ENCODE data around the gene TMEM80.
"Not testable (repeated sequence)": the region's sequence is repeated elsewhere in the genome, so short reads cannot be mapped to it uniquely, and the experiment has no call there.

Gene TMEM80

GRCh38 chr11:680476-680875 lies 15.1 kb upstream of the TMEM80 start:
- DNase-seq: no peak

- DNase-seq: no peak
Observed at GRCh38 chr11:680970-681369, 14.6 kb upstream of the TMEM80 start.

GRCh38 chr11:686451-687243 lies 9.0 kb upstream of the TMEM80 start:
- no peak for DNase-seq

- DNase-seq: no peak
Observed at GRCh38 chr11:687751-688150, 7.9 kb upstream of the TMEM80 start.

- no peak for DNase-seq
Observed at GRCh38 chr11:688681-689080, 6.9 kb upstream of the TMEM80 start.

- DNase-seq: no peak
Observed at GRCh38 chr11:689625-690024, 6.0 kb upstream of the TMEM80 start.

GRCh38 chr11:690244-690643 lies 5.4 kb upstream of the TMEM80 start:
- not testable (repeated sequence) for DNase-seq

GRCh38 chr11:690738-691633 lies 4.6 kb upstream of the TMEM80 start:
- DNase-seq: no peak

- DNase-seq: no peak
Observed at GRCh38 chr11:691710-692590, 3.7 kb upstream of the TMEM80 start.

GRCh38 chr11:692824-693414 lies 2.7 kb upstream of the TMEM80 start:
- DNase-seq: no peak

- no peak for DNase-seq
Observed at GRCh38 chr11:693415-693831, 2.2 kb upstream of the TMEM80 start.

- DNase-seq: no peak
Observed at GRCh38 chr11:693887-694562, 1.6 kb upstream of the TMEM80 start.

GRCh38 chr11:694563-695287 lies 891 bp upstream of the TMEM80 start, which contains the start of gene DEAF1:
Gene DEAF1, minus strand, starts transcription at chr11:695222. Its CDS starts 175 bp downstream, at chr11:695047.
- DNase-seq: peak; percentile 99

- no peak for DNase-seq
Observed at GRCh38 chr11:695288-695537, 403 bp upstream of the TMEM80 start.

GRCh38 chr11:696955-697491 lies 1.4 kb downstream of the TMEM80 start:
- no peak for DNase-seq

- no peak for DNase-seq
Observed at GRCh38 chr11:697811-698311, 2.2 kb downstream of the TMEM80 start.

GRCh38 chr11:698493-699115 lies 3.0 kb downstream of the TMEM80 start:
- no peak for DNase-seq

- no peak for DNase-seq
Observed at GRCh38 chr11:699116-699508, 3.5 kb downstream of the TMEM80 start.

- no peak for DNase-seq
Observed at GRCh38 chr11:699753-700152, 4.1 kb downstream of the TMEM80 start.

- no peak for DNase-seq
Observed at GRCh38 chr11:701741-702461, 6.3 kb downstream of the TMEM80 start.
